GM21515 (cell line): ENCODE results near the gene NOG.

Experiments
- ATAC-seq: cut with Tn5 transposase; IDR thresholded peaks from one replicate; pipeline ENCODE4 v1.9.1; 2021; ENCODE audit not compliant: unreplicated experiment

NOG gene

DNA sequence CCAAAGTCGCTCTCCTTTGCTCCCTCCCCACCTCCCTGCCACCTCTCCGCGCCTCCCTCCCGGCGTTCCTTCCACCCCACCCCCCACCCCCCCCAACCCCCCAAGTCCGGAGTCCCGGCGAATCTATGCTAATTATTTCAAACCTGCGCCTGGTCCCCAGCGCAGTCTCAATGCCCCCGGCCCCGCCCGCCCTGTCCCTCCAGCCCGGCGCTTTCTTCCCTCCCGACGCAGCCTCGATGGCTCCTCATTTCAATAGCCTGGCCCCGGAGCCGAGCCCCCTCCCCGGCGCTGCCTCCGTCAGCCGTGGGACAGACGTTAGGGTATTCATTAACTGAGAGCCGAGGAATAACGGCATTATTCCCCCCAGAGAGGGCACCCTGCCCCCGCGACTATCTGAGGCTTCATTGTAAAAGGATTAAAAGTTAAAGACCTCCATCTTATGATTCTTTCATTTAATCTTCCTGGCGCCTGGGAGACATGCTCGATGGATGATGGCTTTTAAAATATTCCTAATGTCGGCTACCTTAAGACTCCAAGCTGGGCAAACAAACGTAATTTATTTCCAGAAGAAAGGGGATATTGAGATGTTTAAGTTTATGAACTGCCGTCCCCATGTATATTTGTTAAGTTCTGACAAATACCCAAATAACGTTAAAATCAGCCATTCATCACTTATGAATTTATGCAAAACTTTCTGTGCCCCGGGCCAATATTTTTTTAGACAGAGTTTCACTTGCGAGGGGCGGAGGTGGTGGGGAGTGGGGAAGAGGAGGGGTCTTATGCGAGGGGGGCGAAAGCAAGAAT lies 3.4 kb downstream of the NOG start:
- no peak for ATAC-seq

DNA sequence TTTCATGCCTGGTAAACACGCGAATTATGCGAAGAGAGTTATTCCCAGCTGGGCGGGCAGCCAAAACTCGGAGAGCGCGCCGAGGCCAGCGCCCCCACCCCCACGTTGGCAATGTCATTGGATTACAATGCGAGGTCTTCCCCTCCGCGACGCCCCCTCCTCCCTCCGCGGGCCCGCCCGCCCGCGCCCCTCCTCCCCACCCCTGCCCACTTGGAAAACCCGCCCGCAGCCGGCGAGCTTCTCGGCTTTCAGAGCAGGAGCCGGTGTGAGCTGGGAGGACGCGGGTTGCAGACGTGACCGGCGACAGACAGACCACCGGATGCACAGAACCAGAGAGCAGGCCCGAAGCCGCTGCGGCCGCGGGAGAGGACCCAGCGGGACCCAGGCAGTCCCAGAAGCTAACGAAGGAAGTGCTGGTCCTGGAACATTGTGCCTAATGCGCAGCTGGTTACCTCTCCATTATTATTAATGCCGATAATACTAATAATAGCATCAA lies 4.0 kb downstream of the NOG start:
- ATAC-seq: no peak

DNA sequence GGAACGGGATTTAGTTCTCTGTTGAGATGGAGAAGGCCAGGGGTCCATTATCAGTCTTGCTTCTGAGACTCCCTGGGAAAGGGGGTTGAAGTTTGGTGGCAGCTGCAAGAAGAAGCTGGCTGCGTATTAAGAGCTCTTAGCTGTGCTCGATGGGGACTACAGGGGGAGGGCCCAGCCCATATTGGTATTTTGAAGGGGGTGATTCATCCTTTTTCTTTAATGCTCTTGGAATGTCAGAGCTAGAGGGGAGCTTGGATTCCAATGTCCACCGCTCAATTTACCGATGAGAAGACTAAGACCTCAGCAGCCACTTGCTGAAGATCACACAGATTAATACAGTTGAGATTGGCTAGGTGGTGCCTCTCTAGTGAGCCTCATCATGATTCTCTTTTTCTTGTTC lies 5.0 kb downstream of the NOG start:
- ATAC-seq: no peak

DNA sequence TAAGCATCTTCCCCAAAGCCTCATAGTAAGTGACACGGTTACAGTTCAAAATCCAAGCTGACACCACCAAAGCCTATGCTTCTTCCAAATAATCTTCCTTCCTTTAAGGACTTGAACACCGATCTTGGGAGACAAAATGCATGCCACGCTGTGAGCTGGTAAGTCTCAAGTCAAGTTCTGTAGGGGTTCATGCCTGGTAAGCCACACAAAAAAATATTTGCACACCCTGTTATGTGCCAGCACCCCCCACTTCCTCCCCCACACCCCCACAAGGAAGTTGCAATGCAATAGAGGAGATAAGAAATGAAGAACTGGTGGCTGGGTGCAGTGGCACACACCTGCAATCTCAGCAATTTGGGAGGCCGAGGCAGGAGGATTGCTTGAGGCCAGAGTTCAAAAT lies 5.6 kb downstream of the NOG start:
- ATAC-seq: no peak

DNA sequence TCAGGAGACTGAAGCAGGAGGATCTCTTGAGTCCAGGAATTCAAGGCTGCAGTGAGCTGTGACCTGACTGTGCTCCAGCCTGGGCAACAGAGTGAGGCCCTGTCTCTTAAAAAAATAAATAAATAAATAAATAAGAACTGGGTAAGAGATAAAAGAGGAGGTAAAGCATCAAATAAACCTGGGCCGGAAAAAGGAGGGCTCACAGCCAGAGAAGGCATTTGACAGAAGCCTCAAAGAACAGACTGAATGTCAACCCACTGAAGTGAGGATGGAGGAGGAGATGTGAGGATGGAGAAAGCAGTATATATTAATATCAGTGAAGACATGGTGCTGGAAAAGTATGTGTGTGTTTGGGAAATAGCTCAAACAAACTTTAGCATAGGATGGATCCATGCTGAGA lies 6.1 kb downstream of the NOG start:
- ATAC-seq: no peak

DNA sequence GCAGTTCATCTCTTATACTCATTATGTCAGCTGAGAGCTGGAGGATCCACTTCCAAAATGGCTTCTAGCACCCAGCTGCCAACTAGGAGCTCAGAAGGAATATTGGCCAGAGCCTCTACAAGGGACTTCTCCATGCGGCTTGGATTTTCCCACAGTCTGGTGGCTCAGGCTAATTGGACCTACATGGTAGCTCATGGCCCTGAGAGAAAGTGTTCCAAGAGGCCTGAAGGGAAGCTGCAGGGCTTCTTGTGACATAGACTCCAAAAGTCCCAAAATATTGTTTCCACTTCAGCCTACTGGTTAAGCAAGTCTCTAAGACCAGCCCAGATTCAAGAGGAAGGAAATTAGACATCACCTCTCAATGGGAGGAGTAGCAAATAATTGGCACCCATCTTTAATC lies 6.8 kb downstream of the NOG start:
- no peak for ATAC-seq

DNA sequence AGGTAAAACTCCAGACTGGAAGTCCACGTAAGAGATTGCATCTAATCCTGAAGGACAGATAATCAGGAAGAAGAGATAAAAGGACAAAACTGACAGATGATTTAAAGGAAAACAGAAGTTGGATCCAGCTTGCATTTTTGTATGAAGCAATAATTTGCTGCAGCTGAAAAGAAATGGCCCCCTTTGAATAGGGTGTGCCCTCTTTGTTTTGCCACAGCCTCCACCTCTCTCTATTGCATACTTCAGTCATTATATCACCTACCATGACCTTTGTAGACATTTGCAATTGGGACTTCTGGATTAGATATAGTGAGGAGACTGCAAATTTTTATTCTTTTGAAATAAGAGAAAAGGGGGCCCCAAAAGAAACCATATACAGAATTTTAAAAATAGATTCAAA lies 8.1 kb downstream of the NOG start:
- ATAC-seq: no peak

DNA sequence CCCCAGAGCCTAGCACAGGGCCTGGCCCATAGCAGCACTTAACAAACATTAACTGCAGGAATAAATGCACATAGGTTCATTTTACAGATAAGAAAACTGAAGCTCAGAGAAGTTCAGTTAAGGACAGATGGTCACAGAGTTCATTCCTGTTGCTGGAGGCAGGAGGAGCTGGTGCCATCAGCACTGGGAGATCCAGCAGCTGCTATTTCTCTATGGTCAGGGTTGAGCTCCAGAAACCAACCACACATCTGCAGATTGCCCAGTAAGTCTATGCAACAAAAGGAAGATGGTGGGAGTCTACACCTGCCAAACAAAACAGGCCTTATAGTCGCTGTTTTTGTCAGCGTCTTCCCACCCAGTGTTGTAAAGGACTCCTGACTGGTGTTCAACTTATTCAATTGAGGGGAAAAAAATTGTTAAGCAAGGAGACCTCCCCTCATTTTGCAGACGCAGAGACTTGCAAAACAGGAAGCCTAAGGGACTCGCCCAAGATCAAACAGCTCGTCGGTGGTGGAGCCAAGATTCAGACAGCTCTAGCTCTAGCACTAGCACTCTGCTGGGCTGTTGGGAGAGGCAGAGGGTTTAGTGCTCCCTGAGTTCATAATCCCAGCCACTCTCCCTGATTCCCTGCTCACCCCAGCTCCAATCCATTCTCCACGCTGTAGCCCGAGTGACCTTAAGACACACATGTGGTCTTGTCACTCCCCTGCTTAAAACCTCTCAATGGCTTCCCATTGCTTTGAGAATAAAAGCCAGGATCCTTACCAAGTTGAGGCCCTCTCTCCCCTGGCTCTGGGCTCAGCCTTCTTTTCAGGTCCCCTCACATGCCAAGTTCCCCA lies 9.0 kb downstream of the NOG start:
- ATAC-seq: no peak

DNA sequence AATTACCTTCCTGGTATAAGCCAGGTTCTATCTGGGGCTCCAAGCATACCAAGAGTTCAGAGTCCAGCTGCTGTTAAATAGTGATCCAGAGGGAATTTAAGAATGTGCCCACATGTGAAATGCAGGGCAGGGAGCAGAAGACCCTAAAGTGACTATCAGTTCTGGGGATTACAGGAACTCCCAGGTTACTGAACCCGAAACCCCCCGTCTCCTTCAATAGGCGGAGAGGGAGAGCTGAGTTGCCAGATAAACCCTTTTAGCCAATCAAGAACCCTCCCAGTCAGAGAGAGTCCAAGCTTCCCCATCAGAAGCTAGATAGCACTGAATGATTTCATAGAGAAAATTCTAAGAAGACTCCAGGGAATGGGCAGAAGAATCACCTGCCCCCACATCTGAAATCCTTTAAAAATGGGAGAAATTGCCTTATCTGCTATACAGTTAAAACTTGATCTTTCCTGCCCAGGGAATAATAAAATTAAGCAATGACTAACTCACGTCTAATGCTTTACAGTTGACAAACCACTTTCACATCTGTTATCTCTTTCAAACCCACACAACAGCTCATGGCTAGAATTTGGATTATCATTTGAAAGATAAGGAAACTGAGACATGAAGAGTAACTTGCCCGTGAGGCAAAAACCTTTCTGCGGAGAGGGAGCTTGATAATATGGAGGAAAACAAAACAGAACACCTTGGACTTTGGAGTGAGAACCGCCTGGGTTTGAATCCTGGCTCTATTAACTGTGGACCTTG lies 10.2 kb downstream of the NOG start:
- no peak for ATAC-seq

DNA sequence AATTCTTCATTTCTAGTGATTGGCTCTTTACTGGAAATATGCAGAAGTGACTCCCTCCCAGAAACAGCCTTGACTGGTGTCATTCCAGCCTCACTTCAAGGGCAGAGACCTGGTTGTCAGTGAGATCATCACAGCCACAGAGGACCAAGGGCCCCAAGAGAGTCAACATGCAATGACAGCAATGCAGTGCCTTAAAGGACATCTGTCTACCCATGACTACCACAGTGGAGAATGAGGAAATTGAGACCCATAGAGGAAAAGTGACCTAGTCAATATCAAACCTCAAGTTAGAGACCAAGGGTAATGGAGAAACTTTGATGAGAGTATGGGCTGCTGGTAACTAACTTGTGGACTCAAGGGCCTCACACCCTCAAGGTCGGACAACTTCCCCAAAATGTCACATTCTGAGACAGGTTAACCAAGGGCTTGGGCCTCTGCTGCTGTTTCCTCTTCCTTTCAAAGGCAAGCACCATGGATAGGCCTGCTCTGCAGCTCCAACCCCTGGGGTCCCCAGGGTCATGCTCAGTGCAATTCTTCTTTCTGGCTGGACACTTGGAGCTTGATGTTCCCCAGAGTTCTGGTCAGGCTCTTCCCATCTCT lies 11.3 kb downstream of the NOG start:
- ATAC-seq: no peak

DNA sequence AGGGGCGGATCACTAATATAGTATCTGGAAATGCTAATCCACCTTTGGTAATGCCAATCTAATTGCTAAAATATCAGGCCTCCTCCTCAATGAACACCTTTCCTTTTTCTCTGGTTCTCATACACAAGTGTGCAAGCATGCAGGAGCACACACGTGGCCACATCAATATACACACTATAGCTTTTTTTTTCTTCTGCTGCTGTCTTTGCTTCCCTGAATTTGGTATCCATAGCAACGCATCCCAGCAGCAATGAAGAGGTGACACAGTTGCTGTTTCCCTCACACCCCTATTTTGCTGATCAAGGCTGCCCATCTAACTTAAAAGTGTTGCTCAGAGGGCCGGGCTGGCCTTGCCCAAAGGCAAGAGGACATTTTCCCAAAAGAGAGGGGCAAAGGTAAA lies 15.4 kb downstream of the NOG start:
- ATAC-seq: no peak

DNA sequence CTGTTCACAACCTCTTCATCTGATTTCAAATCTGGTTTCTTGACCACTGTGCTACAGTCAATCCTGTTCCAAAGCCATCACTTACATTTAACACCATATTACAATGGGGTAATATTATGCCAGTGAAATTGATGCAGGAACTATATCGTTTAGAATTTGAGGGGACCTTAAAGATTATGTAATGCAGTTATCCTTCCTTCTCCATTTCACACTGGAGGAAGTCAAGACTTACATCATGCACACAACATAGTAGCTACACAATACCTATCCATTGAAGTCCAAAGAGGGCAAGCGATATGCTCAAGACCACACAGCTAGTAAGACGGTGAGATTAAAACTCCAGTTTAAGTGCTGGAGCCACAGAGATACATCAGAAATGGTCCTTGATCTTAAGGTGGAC lies 16.8 kb downstream of the NOG start:
- ATAC-seq: no peak

DNA sequence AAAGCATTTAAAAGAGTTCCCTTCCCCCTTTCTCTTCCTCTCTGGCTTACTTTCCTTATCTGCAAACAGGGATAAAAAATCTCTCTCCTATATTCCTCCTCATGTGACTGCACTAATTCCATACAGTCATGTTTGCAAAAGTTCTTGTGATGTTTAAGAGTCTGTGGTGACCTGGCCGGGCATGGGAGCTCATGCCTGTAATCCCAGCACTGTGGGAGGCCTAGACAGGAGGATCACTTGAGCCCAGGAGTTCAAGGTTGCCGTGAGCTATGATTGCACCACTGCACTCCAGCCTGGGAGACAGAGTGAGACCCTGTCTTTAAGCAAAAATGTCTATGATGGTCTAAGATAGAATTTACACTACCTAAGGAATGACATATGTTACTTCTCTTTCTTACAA lies 19.6 kb downstream of the NOG start:
- no peak for ATAC-seq

DNA sequence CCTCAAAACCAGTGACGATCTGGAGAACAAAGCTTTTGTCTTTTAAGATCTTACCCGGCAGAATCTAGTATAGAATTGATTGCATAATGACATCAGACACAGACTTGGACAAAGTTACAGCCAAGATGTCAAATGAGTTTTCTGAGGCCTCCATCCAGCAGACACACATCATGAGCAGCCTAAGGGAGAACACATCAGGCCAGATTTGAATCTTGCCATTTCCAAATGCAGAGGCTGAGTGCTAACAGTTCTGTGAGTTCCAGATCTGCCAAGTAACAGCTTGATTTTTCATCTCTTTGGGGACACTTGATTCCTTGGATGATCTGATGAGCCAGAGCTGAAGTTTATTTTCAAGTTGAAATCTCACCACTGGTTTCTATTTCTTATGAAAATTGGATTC lies 21.0 kb downstream of the NOG start:
- ATAC-seq: no peak

DNA sequence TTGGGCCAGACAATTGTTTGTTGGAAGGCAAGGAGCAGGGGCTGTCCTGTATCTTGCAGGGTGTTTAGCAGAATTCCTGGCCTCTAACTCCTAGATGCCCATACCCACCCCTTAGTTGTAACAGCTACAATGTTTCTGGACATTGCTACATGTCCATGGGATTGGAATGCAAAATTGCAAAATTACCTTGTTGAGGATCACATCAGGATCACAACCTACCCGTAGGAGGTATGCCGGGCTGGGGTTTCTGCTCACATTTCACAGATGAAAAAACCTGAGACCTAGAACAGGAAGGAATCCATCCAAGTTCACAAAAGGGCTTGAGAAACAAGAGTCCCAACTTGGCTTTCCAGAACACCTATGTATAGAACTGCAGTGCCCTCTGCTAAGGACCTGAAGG lies 22.7 kb downstream of the NOG start:
- no peak for ATAC-seq

DNA sequence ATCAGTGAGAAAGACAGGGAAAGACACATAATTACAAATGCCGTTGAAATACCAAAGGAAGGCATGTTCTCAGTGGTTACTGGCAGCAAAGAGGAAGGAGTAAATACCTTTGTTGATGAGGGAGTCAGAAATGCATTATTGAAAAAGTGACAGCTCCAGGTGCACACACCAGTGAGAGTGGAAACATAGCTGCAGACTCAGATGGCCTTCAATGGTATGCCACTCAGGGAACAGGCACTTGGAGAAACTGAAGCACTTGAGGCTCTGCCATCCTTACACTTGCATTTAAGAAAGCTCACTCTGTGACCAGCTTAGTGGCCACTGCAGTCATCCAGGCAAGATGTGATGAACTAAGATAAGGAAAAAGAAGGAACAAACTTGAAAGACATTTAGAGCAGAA lies 29.9 kb downstream of the NOG start:
- ATAC-seq: no peak

DNA sequence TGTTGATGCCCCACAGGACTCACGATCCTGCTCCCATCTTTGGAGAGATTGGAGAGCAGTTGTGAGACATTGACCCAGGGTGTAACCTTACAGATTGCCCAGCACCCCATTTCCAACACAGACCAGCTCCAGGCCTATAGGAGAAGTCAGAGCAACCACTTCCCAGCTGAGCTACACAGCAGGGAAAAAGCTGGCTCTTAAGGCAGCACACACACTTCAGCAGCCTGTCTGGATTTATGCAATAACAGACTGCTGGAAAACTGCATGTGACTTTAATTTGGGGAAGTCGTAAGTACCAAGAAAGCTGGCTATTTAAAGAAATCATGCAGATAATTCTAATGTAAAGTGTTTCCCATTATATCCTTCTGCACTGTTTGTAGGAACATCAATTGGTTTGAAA lies 30.8 kb downstream of the NOG start:
- ATAC-seq: no peak

DNA sequence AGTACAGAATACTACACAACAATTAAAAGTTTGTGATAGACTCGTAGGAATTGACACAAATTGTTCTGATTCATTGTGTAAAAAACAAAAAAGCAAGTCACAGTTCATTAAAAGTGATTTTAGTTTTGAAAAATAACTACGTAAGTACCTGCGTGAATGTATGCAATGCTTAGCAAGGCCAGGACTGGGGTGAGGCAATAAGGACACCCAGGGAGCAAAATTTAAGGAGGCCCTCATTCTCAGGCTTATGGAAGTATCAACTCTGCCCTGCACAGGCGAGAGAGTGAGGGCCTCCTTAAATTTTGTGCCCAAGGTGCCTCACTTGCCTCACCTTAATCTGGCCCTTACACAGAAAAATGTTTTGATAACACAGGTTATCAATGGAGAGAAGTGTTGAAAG lies 31.4 kb downstream of the NOG start:
- ATAC-seq: no peak

DNA sequence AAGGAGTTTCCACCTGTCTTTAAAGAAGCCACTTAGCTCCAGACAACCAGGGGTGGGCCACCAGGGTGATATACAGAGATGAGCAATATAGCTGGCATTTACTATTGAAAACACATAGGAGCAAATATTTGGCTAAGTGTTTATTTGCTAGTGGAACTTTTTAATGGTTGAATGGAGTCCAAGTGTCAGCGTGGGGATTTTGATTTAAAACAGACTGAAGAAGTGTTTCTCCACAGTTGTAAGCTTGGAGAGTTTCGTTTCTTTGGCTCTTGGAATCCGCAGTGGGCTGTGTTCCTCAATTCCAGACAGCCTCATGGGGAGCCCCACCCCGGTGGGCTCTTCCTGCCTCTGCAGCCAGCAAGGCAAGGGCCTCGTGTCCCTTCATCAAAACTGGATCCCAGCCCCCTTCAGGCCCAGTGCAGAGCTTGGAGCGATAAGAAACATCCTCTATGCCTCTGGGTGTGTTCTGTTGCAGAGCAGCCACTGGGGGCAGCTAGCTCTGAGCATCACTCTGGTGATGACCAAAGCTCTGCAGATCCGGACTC lies 36.1 kb downstream of the NOG start:
- ATAC-seq: no peak

DNA sequence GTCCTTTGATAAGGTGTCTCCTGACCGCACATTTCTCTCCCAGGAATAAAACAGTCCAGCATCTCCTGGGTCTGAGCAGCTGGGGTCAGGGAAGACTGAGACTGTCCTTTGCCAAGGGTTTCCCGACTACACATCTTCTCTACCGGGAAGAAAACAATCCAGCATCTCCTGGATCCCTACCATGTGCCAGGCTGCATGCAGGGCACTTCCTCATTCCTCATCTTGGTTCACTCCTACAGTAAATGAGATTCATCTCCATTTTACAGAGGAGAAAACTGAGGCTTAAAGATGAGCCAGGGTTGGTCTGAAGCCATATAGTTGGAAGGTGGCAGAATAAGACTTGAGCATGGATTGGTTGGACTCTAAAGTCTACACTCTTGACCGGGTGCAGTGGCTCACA lies 36.7 kb downstream of the NOG start:
- ATAC-seq: no peak

DNA sequence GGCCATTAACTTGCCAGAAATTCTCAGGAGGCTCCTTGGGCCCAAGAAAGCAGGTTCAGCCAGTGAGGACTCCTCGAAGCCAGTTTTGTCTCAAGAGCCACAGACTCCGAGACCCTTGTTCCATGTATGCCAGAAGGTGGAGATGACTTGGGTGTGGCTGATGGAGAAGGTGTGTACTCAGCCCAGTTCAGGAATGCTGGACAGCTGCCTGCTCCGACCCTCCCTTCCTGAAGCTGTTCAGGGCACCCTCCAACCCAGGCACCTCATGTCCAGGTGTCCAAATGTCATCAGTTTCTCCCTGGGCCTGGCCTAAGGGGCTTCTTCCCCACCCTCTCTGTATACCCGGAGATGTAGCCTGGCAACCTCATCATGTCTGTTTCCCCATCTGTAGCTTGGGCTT lies 40.2 kb downstream of the NOG start:
- ATAC-seq: no peak
